ENCODE measurements around the gene TUBA4A. TPM values are rescaled to one million over a fixed set of nuclear protein-coding genes. Genes with fewer than 3 reads are reported as not detected.
A peak's percentile ranks its signal among the peaks of the same experiment; 100 is the strongest.

Gene TUBA4A
- total RNA-seq, 6 donors from 2014 or later, result 17.8 to 52.1 (median 40.3) TPM

DNA sequence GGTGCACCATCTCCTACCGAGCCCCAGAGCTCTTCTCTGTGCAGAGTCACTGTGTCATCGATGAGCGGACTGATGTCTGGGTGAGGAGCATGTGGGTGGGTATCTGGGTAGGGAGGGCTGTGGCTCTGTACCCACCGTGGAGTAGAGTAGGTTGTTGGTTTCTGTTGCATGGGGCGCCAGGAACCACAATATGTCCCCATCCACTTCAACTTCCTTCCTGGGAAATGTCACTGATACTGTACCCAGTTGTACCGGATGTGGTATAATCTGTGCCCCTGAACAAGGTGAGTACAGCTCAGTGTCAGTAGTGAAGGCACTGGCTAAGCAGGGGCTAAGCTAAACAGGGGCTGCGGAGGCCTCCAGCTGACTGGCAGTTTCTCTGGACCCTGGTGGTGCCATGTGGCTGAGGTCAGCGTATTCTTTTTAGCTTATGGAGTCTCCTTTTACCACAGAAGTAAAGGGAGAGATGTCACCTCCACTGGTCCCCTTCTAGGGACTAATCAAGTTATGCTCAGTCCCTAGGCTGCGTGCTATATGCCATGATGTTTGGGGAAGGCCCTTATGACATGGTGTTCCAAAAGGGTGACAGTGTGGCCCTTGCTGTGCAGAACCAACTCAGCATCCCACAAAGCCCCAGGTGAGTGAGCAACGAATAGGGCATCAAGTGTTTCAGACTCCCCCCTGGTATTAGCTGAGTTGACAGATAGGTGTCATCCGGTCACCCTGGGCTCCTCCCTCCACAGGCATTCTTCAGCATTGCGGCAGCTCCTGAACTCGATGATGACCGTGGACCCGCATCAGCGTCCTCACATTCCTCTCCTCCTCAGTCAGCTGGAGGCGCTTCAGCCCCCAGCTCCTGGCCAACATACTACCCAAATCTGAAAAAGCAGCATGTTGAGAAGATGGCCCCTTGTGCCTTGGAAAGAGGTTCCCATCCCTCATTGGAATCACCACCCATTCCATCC, 5.8 kb downstream of the TUBA4A start:
- Histone ChIP-seq H3K27me3 (no peaks in the 10 kb centered on the region), H3K4me3 (peak overlapping the region in 2 of 4 donors; percentile 9 to 18), H3K36me3 (peaks cover 2 to 37% (median 11%) of the 10 kb centered on the region in 4 donors), H3K4me1 (peaks cover 61 to 86% (median 69%) of the 10 kb centered on the region in 4 donors), H3K27ac (peak overlapping the region; percentile 77 to 96 (median 96)), H3K9me3 (no peaks in the 10 kb centered on the region)
- 79 to 87% methylated on average over 16 to 17 of the region's 17 CpGs for whole genome bisulfite sequencing, 2 donors
- DNase-seq, result peak in 1 of 2 donors; percentile 58
- ATAC-seq (ENCODE audit: low FRiP score in 2 of 2), result no peak
- TF ChIP-seq POLR2AphosphoS5 (IDR thresholded peaks at IDR 0.05) (peak; percentile 70 to 74), EP300 (IDR thresholded peaks at IDR 0.05) (no peak)

DNA sequence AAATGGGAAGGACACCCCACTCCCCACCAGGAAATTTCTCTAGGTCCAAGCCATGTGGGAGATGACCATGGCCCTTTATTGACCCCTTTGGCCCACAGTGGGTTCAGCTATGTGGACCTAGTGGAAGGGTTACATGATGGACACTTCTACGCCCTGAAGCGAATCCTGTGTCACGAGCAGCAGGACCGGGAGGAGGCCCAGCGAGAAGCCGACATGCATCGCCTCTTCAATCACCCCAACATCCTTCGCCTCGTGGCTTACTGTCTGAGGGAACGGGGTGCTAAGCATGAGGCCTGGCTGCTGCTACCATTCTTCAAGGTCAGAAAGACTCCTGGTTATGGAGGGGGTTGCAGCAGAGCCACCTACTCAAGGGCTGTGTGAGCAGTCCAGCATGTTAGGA, 7.2 kb downstream of the TUBA4A start:
- H3K9me3 ChIP-seq, result no peaks in the 10 kb centered on the region
- H3K4me3 ChIP-seq, result peak overlapping the region in 1 of 4 donors; percentile 82
- 93 to 96% methylated on average over 4 to 10 of the region's 10 CpGs for WGBS, 2 donors
- DNase-seq (no peak), ATAC-seq (ENCODE audit: low FRiP score in 2 of 2) (no peak)
- peaks cover 2 to 37% (median 11%) of the 10 kb centered on the region in 4 donors for H3K36me3 ChIP-seq
- peak overlapping the region; percentile 91 to 96 (median 96) for H3K27ac ChIP-seq
- TF ChIP-seq POLR2A (IDR thresholded peaks at IDR 0.05), result no peak
- no peak for TF ChIP-seq POLR2AphosphoS5 (IDR thresholded peaks at IDR 0.05)
- no peak for TF ChIP-seq EP300 (IDR thresholded peaks at IDR 0.05)
- TF ChIP-seq CTCF (IDR thresholded peaks at IDR 0.05), result no peak
- H3K4me1 ChIP-seq, result peaks cover 57 to 72% (median 58%) of the 10 kb centered on the region in 4 donors
- no peaks in the 10 kb centered on the region for H3K27me3 ChIP-seq

DNA sequence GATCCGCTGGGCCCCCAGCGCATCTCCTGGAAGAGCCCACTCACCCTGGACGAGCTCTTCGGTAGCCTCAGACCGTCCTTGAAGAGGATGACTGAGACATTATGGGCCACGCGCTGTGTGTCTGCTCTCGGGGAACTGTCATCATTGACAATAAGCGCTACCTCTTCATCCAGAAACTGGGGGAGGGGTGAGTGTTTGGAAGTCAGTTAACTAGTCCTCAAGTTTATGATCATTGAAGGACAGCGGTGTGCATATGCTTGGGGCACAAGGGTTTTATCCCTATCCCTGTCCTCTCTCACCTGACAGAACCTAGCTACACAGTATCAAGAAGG, 7.9 kb downstream of the TUBA4A start:
- WGBS, 2 donors, result 18 to 47% methylated on average over 5 to 10 of the region's 10 CpGs
- DNase-seq (no peak), ATAC-seq (ENCODE audit: low FRiP score in 2 of 2) (no peak)
- peak overlapping the region; percentile 72 to 83 (median 79) for H3K4me3 ChIP-seq
- H3K9me3 ChIP-seq, result no peaks in the 10 kb centered on the region
- TF ChIP-seq EP300 (IDR thresholded peaks at IDR 0.05) (no peak), CTCF (IDR thresholded peaks at IDR 0.05) (no peak), POLR2AphosphoS5 (IDR thresholded peaks at IDR 0.05) (no peak), POLR2A (IDR thresholded peaks at IDR 0.05) (no peak)
- H3K27me3 ChIP-seq, result no peaks in the 10 kb centered on the region
- H3K36me3 ChIP-seq, result peaks cover 2 to 30% (median 10%) of the 10 kb centered on the region in 4 donors
- peaks cover 55 to 65% (median 56%) of the 10 kb centered on the region in 4 donors for H3K4me1 ChIP-seq
- peak overlapping the region; percentile 91 to 96 (median 96) for H3K27ac ChIP-seq

DNA sequence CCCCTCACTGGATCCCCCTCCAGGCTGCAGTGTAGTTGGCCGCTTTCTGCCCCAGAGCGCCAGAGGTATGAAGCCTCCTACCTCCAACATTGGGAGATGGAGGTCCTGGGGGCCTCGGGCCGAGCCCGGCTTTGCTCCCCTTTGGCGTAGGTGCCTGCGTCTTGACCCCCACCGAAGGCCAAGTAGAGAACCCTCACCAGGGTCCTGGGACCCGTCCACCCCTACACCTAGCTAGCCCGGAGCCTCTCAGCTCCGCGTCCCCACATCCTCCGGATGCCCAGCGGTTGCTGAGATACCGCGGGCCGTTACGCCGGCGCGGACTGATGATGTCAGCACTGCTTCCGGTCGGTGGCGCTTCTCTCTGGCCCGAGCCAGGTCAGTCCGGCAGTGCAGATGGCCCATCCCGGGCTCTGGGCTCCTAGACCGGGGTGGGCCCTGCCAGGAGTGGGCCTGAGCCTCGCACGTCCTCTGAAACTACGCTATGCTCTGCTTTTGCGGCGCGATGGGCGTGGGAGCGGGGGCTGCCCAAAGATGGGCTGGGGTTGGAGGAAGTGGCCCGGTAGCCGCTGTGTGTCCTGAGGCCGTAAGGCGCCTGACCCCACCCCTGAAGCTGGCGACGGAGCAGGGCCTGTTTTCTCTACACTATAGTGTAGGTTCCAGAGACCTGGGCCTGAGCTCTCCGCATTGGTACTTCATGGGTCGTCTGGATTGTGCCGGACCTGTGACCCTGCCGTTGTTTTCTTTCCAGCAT, 8.4 kb downstream of the TUBA4A start, which contains the start of the genes GLB1L and STK16:
Gene GLB1L (minus strand): TSS at position 297 of the 751 bp plus-strand sequence. CDS start 1,871 bp downstream, outside the sequence.
Gene STK16 (plus strand): TSS at position 332 of the 751 bp plus-strand sequence. CDS start 521 bp downstream, outside the sequence.
- no peaks in the 10 kb centered on the region for H3K9me3 ChIP-seq
- H3K27ac ChIP-seq, result peak within 1 kb of the TSS; percentile 91 to 96 (median 96)
- ATAC-seq (ENCODE audit: low FRiP score in 2 of 2), result peak; percentile 90 to 96
- peaks cover 50 to 60% (median 51%) of the 10 kb centered on the region in 4 donors for H3K4me1 ChIP-seq
- peak within 1 kb of the TSS; percentile 72 to 83 (median 79) for H3K4me3 ChIP-seq
- TF ChIP-seq EP300 (IDR thresholded peaks at IDR 0.05) (peak in 1 of 4 donors; percentile 76), CTCF (IDR thresholded peaks at IDR 0.05) (peak in 2 of 6 experiments; percentile 7 to 23), POLR2A (IDR thresholded peaks at IDR 0.05) (peak in 3 of 4 donors; percentile 82 to 92 (median 84)), POLR2AphosphoS5 (IDR thresholded peaks at IDR 0.05) (peak; percentile 98 to 99)
- H3K27me3 ChIP-seq, result no peaks in the 10 kb centered on the region
- peaks cover under 1 to 25% (median 7%) of the 10 kb centered on the region in 4 donors for H3K36me3 ChIP-seq
- WGBS, 2 donors, result 0% methylated on average over 5 to 26 of the region's 46 CpGs
- DNase-seq, result peak; percentile 93 to 99
